SK-N-SH treated with all-trans-retinoic acid at 6 μM for 48 hours (cell line): ENCODE measurements around the gene OSBPL9.

ENCODE experiments used
- ATAC-seq: fragments of 200-7000 bp; cut with Tn5 transposase; 3 replicates; pipeline ENCODE4 v1.9.1; 2020; ENCODE audit warnings: mild to moderate bottlenecking, moderate library complexity
- ARNTL ChIP-seq: fragments of 450-650 bp; formaldehyde crosslinking; IDR thresholded peaks from 2 replicates; pipeline ENCODE4 v1.5.0; 2020; ENCODE audit warnings: low read depth, mild to moderate bottlenecking, moderate library complexity, borderline replicate concordance
- BACH2 ChIP-seq: fragments of 250-450 bp; sonication (Bioruptor Pico); IDR thresholded peaks from 2 replicates; pipeline ENCODE4 v1.9.0; 2021; ENCODE audit warnings: mild to moderate bottlenecking, borderline replicate concordance
- CSDC2 ChIP-seq: fragments of 250-450 bp; sonication (Bioruptor Pico); IDR thresholded peaks from 2 replicates; pipeline ENCODE4 v1.5.0; 2020; ENCODE audit warnings: mild to moderate bottlenecking, moderate library complexity
- GLIS3 ChIP-seq: fragments of 250-450 bp; sonication (Bioruptor Pico); IDR thresholded peaks from 2 replicates; pipeline ENCODE4 v1.5.0; 2020; ENCODE audit warnings: mild to moderate bottlenecking, moderate library complexity
- ISL1 ChIP-seq: fragments of 250-450 bp; sonication (Bioruptor Pico); IDR thresholded peaks from 2 replicates; pipeline ENCODE4 v2.1.2; 2022; ENCODE audit warnings: mild to moderate bottlenecking, moderate library complexity
- OSR1 ChIP-seq: fragments of 250-450 bp; sonication (Bioruptor Pico); IDR thresholded peaks from 2 replicates; pipeline ENCODE4 v1.8.0; 2022; ENCODE audit warnings: moderate library complexity, mild to moderate bottlenecking, inconsistent platforms
- PPARA ChIP-seq: fragments of 250-450 bp; sonication (Bioruptor Pico); IDR thresholded peaks from 2 replicates; pipeline ENCODE4 v1.5.0; 2020; ENCODE audit warnings: mild to moderate bottlenecking, borderline replicate concordance
- RARB ChIP-seq: fragments of 250-450 bp; sonication (Bioruptor Pico); IDR thresholded peaks from 2 replicates; pipeline ENCODE4 v1.8.0; 2021; ENCODE audit warnings: mild to moderate bottlenecking, moderate library complexity
- SNAI2 ChIP-seq: fragments of 250-450 bp; sonication (Bioruptor Pico); IDR thresholded peaks from 2 replicates; pipeline ENCODE4 v1.5.0; 2020; ENCODE audit warnings: mild to moderate bottlenecking, moderate library complexity
- TCF4 ChIP-seq: fragments of 250-450 bp; sonication (Bioruptor Pico); IDR thresholded peaks from 2 replicates; pipeline ENCODE4 v1.8.0; 2021; ENCODE audit warnings: mild to moderate bottlenecking, moderate library complexity, borderline replicate concordance
- ZC3H10 ChIP-seq: fragments of 250-450 bp; sonication (Bioruptor Pico); IDR thresholded peaks from 2 replicates; pipeline ENCODE4 v1.5.1; 2021; ENCODE audit warnings: mild to moderate bottlenecking, moderate library complexity
- ZFP3 ChIP-seq: fragments of 250-450 bp; sonication (Bioruptor Pico); IDR thresholded peaks from 2 replicates; pipeline ENCODE4 v1.5.0; 2020; ENCODE audit warnings: mild to moderate bottlenecking, moderate library complexity
- ZFP30 ChIP-seq: fragments of 450-650 bp; formaldehyde crosslinking; IDR thresholded peaks from 2 replicates; pipeline ENCODE4 v1.5.0; 2022; ENCODE audit warnings: mild to moderate bottlenecking, moderate library complexity
- ZNF70 ChIP-seq: fragments of 450-650 bp; formaldehyde crosslinking; IDR thresholded peaks from 2 replicates; pipeline ENCODE4 v1.5.0; 2020; ENCODE audit warnings: mild to moderate bottlenecking, moderate library complexity
- TF ChIP-seq, protein P1 (sequence below): fragments of 250-450 bp; sonication (Bioruptor Pico); IDR thresholded peaks from 2 replicates; pipeline ENCODE4 v1.5.1; 2021; ENCODE audit warnings: mild to moderate bottlenecking, moderate library complexity
- TF ChIP-seq, protein P2 (sequence below): fragments of 250-450 bp; sonication (Bioruptor Pico); IDR thresholded peaks from 2 replicates; pipeline ENCODE4 v1.5.1; 2020; ENCODE audit warnings: low read depth, mild to moderate bottlenecking, moderate library complexity
- TF ChIP-seq, protein P3 (sequence below): fragments of 250-450 bp; sonication (Bioruptor Pico); IDR thresholded peaks from 2 replicates; pipeline ENCODE4 v1.5.0; 2020; ENCODE audit warnings: mild to moderate bottlenecking, moderate library complexity
- TF ChIP-seq, protein P4 (sequence below): fragments of 250-450 bp; sonication (Bioruptor Pico); IDR thresholded peaks from 2 replicates; pipeline ENCODE4 v1.8.0; 2021; ENCODE audit warnings: low read depth, mild to moderate bottlenecking, moderate library complexity, borderline replicate concordance
- TF ChIP-seq, protein P5 (sequence below): fragments of 250-450 bp; sonication (Bioruptor Pico); IDR thresholded peaks from 2 replicates; pipeline ENCODE4 v1.8.0; 2020; ENCODE audit warnings: mild to moderate bottlenecking, moderate library complexity, borderline replicate concordance

Gene OSBPL9

DNA sequence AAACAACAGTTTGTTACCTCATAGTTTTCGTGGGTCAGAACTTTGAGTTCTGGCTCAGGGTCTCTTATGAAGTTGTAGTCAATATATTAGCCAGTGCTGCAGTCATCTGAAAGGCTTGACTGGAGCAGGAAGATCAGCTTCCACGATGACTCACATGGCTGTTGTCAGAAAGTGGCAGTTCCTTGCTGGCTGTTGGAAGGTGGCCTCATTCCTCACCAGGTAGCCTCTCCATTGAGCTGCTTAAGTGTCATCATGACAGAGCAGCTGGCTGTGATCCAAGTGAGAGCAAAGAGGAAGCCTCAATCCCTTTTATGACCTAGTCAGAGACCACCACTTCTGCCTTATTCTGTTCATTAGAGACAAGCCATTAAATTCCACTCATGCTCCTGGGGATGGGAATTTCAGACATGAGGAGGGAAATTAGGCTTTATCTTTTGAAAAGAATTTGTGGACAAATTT, 5.6 kb downstream of the OSBPL9 start:
- TF ChIP-seq ZFP30 (CRISPR knock-in tag), result no peak
- 0 out of 2 replicates have a peak, but pooled peaks have one; percentile 63 for TF ChIP-seq ZFP3 (CRISPR knock-in tag)
- 0 out of 2 replicates have a peak, but pooled peaks have one; percentile 48 for TF ChIP-seq CSDC2 (CRISPR knock-in tag)
- ATAC-seq, result peak; percentile 67

DNA sequence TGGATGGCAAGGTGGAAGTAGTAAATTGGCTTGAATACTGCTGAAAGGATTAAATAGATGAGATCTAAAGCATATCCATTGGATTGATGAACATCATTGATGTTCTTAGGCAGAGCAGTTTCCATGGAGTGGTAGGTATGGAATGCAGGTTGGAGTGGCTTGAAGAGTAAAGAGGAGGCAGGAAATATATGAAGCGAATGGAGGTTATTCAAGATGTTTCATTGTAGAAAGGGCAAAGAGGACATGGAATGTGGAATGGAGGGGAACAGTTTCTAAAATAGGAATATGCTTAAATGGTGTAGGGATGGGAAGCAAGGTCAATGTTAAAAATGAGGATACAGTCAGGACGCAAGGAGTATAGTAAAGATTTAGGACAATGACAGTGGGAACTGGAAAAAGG, 6.1 kb downstream of the OSBPL9 start:
- TF ChIP-seq ZC3H10 (CRISPR knock-in tag) (no peak), PPARA (no peak), OSR1 (CRISPR knock-in tag) (no peak), TCF4 (CRISPR knock-in tag) (no peak)
- TF ChIP-seq, protein P1, sequence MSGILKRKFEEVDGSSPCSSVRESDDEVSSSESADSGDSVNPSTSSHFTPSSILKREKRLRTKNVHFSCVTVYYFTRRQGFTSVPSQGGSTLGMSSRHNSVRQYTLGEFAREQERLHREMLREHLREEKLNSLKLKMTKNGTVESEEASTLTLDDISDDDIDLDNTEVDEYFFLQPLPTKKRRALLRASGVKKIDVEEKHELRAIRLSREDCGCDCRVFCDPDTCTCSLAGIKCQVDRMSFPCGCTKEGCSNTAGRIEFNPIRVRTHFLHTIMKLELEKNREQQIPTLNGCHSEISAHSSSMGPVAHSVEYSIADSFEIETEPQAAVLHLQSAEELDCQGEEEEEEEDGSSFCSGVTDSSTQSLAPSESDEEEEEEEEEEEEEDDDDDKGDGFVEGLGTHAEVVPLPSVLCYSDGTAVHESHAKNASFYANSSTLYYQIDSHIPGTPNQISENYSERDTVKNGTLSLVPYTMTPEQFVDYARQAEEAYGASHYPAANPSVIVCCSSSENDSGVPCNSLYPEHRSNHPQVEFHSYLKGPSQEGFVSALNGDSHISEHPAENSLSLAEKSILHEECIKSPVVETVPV (CRISPR knock-in tag), result no peak
- TF ChIP-seq, protein P2, sequence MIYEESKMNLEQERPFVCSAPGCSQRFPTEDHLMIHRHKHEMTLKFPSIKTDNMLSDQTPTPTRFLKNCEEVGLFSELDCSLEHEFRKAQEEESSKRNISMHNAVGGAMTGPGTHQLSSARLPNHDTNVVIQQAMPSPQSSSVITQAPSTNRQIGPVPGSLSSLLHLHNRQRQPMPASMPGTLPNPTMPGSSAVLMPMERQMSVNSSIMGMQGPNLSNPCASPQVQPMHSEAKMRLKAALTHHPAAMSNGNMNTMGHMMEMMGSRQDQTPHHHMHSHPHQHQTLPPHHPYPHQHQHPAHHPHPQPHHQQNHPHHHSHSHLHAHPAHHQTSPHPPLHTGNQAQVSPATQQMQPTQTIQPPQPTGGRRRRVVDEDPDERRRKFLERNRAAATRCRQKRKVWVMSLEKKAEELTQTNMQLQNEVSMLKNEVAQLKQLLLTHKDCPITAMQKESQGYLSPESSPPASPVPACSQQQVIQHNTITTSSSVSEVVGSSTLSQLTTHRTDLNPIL (CRISPR knock-in tag), result no peak
- ATAC-seq, result no peak

DNA sequence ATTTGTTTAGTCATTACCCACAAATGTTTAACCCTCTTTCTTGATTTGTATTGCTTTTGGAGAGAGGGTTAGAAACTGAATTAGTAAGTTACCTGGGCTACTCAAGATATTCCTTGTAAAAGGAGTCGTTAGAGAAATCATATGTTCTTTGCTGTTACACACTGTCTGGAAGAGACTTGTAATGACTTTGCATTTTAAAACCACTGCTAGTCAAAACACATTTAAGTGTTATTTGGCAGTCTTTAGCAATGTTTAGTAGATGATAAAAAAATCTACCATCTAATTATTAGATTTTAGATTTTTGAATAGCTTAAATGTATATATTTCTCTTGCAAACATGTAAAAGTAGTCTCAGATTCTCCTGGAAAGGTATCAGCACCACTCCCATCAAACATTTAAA, 6.6 kb downstream of the OSBPL9 start:
- TF ChIP-seq, protein P3, sequence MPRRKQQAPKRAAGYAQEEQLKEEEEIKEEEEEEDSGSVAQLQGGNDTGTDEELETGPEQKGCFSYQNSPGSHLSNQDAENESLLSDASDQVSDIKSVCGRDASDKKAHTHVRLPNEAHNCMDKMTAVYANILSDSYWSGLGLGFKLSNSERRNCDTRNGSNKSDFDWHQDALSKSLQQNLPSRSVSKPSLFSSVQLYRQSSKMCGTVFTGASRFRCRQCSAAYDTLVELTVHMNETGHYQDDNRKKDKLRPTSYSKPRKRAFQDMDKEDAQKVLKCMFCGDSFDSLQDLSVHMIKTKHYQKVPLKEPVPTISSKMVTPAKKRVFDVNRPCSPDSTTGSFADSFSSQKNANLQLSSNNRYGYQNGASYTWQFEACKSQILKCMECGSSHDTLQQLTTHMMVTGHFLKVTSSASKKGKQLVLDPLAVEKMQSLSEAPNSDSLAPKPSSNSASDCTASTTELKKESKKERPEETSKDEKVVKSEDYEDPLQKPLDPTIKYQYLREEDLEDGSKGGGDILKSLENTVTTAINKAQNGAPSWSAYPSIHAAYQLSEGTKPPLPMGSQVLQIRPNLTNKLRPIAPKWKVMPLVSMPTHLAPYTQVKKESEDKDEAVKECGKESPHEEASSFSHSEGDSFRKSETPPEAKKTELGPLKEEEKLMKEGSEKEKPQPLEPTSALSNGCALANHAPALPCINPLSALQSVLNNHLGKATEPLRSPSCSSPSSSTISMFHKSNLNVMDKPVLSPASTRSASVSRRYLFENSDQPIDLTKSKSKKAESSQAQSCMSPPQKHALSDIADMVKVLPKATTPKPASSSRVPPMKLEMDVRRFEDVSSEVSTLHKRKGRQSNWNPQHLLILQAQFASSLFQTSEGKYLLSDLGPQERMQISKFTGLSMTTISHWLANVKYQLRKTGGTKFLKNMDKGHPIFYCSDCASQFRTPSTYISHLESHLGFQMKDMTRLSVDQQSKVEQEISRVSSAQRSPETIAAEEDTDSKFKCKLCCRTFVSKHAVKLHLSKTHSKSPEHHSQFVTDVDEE (CRISPR knock-in tag), result no peak
- TF ChIP-seq, all 23 proteins: peak for 0
- ATAC-seq, result no peak

DNA sequence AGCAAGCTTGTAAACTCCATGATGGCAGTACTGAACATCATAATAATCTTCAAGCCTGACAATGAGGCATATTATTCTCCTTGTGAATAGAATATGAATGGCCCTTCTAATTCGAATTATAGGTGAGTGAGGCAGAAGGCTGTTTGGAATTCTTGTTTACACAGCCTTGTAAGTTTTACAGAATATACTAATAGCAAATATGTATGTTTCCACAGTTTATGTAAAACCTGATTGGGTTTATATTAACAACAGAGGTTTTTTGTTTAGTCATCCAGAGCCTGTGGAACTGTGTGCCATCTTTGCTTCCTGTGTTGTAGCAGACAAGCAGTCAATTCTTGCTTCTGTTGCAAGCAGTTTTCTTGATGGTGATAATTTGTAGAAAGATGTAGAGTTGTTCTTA, 8.0 kb downstream of the OSBPL9 start:
- ATAC-seq, result no peak
- TF ChIP-seq ZNF70 (CRISPR knock-in tag) (no peak), GLIS3 (CRISPR knock-in tag) (no peak), ISL1 (no peak), ARNTL (CRISPR knock-in tag) (no peak), TCF4 (CRISPR knock-in tag) (no peak), OSR1 (CRISPR knock-in tag) (no peak), PPARA (no peak), BACH2 (CRISPR knock-in tag) (no peak), RARB (CRISPR knock-in tag) (no peak), SNAI2 (no peak)
- TF ChIP-seq, protein P4, sequence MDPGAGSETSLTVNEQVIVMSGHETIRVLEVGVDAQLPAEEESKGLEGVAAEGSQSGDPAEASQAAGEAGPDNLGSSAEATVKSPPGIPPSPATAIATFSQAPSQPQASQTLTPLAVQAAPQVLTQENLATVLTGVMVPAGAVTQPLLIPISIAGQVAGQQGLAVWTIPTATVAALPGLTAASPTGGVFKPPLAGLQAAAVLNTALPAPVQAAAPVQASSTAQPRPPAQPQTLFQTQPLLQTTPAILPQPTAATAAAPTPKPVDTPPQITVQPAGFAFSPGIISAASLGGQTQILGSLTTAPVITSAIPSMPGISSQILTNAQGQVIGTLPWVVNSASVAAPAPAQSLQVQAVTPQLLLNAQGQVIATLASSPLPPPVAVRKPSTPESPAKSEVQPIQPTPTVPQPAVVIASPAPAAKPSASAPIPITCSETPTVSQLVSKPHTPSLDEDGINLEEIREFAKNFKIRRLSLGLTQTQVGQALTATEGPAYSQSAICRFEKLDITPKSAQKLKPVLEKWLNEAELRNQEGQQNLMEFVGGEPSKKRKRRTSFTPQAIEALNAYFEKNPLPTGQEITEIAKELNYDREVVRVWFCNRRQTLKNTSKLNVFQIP (CRISPR knock-in tag), result no peak
- TF ChIP-seq, protein P5, sequence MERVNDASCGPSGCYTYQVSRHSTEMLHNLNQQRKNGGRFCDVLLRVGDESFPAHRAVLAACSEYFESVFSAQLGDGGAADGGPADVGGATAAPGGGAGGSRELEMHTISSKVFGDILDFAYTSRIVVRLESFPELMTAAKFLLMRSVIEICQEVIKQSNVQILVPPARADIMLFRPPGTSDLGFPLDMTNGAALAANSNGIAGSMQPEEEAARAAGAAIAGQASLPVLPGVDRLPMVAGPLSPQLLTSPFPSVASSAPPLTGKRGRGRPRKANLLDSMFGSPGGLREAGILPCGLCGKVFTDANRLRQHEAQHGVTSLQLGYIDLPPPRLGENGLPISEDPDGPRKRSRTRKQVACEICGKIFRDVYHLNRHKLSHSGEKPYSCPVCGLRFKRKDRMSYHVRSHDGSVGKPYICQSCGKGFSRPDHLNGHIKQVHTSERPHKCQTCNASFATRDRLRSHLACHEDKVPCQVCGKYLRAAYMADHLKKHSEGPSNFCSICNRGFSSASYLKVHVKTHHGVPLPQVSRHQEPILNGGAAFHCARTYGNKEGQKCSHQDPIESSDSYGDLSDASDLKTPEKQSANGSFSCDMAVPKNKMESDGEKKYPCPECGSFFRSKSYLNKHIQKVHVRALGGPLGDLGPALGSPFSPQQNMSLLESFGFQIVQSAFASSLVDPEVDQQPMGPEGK, result no peak

DNA sequence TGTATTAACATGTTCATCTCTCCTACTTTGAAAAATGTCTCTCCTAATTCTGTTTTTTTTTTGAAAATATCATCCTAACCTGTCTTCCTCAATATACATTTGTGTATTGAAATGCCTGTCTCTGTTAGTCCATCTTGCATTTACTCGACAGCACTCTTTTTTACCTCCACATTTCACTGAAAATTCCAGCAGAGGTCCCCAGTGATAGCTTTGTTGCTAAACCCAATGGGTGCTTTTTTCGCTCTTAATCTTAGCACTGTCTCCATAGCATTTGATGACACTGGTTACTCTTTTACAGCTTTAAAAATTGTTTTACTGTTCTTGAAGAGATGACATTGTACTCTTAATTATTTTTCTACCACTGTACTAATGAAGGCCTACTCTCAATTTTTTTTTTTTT, 10.8 kb downstream of the OSBPL9 start:
- TF ChIP-seq ZFP3 (CRISPR knock-in tag), result no peak
- peak; percentile 88 for ATAC-seq
